CD14-positive monocyte (primary cell): ENCODE data around the gene PSTPIP2. TPM values are rescaled to one million over a fixed set of nuclear protein-coding genes. Genes with fewer than 3 reads are reported as not detected.

Source experiments
- DNase-seq, 3 donors: peaks; one replicate each; pipeline ENCODE4 v3.0.0-alpha.2; 2011 to 2022
- H2AFZ ChIP-seq: 2 replicates; pipeline ENCODE4 v1.6.0; 2012; ENCODE audit warnings: mild to moderate bottlenecking, low read depth, low read length, inconsistent platforms; ENCODE audit not compliant: insufficient read depth, poor library complexity, severe bottlenecking
- H3K27ac ChIP-seq, 2 donors: 1 replicate in 1 of 2; 2 replicates in 1 of 2; pipeline ENCODE4 v1.5.1; 2012 to 2013; ENCODE audit warnings: low read length in 2 of 2, control low read depth in 1 of 2, inconsistent platforms in 1 of 2, low read depth in 1 of 2, mild to moderate bottlenecking in 1 of 2
- H3K27me3 ChIP-seq, 2 donors: one replicate each; pipeline versions ENCODE4 v1.6.0 to v1.6.1; 2011 to 2013; ENCODE audit warnings: low read length in 2 of 2; ENCODE audit not compliant: control insufficient read depth in 2 of 2, insufficient read depth in 2 of 2
- H3K36me3 ChIP-seq, 2 donors: replicated peaks in 1 of 2; 1 replicate in 1 of 2; 2 replicates in 1 of 2; pipeline versions ENCODE4 v1.5.1 to v1.6.1; 2012 to 2013; ENCODE audit warnings: low read length in 2 of 2, control low read depth in 1 of 2, inconsistent platforms in 1 of 2, mild to moderate bottlenecking in 1 of 2; ENCODE audit not compliant: insufficient read depth in 2 of 2, control insufficient read depth in 1 of 2
- H3K4me1 ChIP-seq, 2 donors: 1 replicate in 1 of 2; 2 replicates in 1 of 2; pipeline versions ENCODE4 v1.5.1 to v1.6.1; 2012 to 2013; ENCODE audit warnings: low read length in 2 of 2, control low read depth in 1 of 2, inconsistent platforms in 1 of 2, mild to moderate bottlenecking in 1 of 2, moderate library complexity in 1 of 2; ENCODE audit not compliant: insufficient read depth in 2 of 2, control insufficient read depth in 1 of 2
- H3K4me2 ChIP-seq: replicated peaks from 2 replicates; pipeline ENCODE3; 2012; ENCODE audit warnings: low read length, moderate library complexity, mild to moderate bottlenecking; ENCODE audit not compliant: poor library complexity, severe bottlenecking; ENCODE audit errors: extremely low read depth
- H3K4me3 ChIP-seq, 3 experiments: fragments of 200-600 bp in 1 of 3; sonication (generic) in 1 of 3; replicated peaks in 1 of 3; 1 replicate in 2 of 3; 2 replicates in 1 of 3; pipeline ENCODE4 v1.5.1; 2011 to 2013; ENCODE audit warnings: low read length in 3 of 3, mild to moderate bottlenecking in 3 of 3, control low read depth in 2 of 3, low read depth in 2 of 3, inconsistent platforms in 1 of 3, moderate library complexity in 1 of 3
- H3K79me2 ChIP-seq: 2 replicates; pipeline ENCODE4 v1.6.0; 2012; ENCODE audit warnings: mild to moderate bottlenecking, control low read depth, inconsistent platforms, low read length, moderate library complexity; ENCODE audit not compliant: insufficient read depth
- H3K9ac ChIP-seq: 2 replicates; pipeline ENCODE4 v1.6.0; 2017; ENCODE audit warnings: low read length, mild to moderate bottlenecking; ENCODE audit not compliant: insufficient read depth, poor library complexity, severe bottlenecking
- H3K9me3 ChIP-seq, 2 donors: replicated peaks in 1 of 2; 1 replicate in 1 of 2; 2 replicates in 1 of 2; pipeline versions ENCODE4 v1.5.1 to v1.6.1; 2012 to 2013; ENCODE audit warnings: low read length in 2 of 2, control low read depth in 1 of 2; ENCODE audit not compliant: control insufficient read depth in 1 of 2, insufficient read depth in 1 of 2
- H4K20me1 ChIP-seq: 2 replicates; pipeline ENCODE4 v1.6.0; 2012; ENCODE audit warnings: mild to moderate bottlenecking, low read length, control low read depth, moderate library complexity; ENCODE audit not compliant: insufficient read depth
- H3K27ac Mint-ChIP-seq, 7 donors: one replicate each; pipeline ENCODE4 v1.8.0; 2020; ENCODE audit warnings: mild to moderate bottlenecking in 7 of 7, mixed read lengths in 7 of 7, moderate library complexity in 6 of 7, inconsistent platforms in 2 of 7
- H3K27me3 Mint-ChIP-seq, 3 donors: one replicate each; pipeline ENCODE4 v1.8.0; 2021 to 2022; ENCODE audit warnings: low read depth in 3 of 3, mild to moderate bottlenecking in 3 of 3, mixed read lengths in 3 of 3, moderate library complexity in 3 of 3, inconsistent platforms in 1 of 3
- H3K36me3 Mint-ChIP-seq, 2 donors: one replicate each; pipeline ENCODE4 v1.8.0; 2020; ENCODE audit warnings: mixed read lengths in 2 of 2, inconsistent platforms in 1 of 2, mild to moderate bottlenecking in 1 of 2
- H3K4me1 Mint-ChIP-seq: one replicate; pipeline ENCODE4 v1.8.0; 2020; ENCODE audit warnings: mild to moderate bottlenecking, mixed read lengths
- H3K4me3 Mint-ChIP-seq, 2 donors: one replicate each; pipeline ENCODE4 v1.8.0; 2020; ENCODE audit warnings: mild to moderate bottlenecking in 2 of 2, mixed read lengths in 2 of 2, moderate library complexity in 1 of 2
- H3K9me3 Mint-ChIP-seq, 7 donors: one replicate each; pipeline ENCODE4 v1.8.0; 2020 to 2022; ENCODE audit warnings: mixed read lengths in 7 of 7, mild to moderate bottlenecking in 6 of 7, moderate library complexity in 6 of 7, inconsistent platforms in 2 of 7
- WGBS: methylation state at CpG from one replicate; pipeline ENCODE4 v1.1.5; 2013; ENCODE audit warnings: missing lambda C conversion rate; ENCODE audit not compliant: insufficient coverage; 5-methylcytosine and 5-hydroxymethylcytosine counted together
- intact Hi-C, 2 donors: fragments of 100-400 bp; cut with micrococcal nuclease; formaldehyde crosslinking; loops; one replicate each; pipeline versions ENCODE4 v1.15.0 to v1.15.1; 2023
- polyA plus RNA-seq, 3 donors: library from polyadenylated mRNA; depleted of rRNA in 1 of 3; unstranded in 2 of 3; stranded (reverse) in 1 of 3; fragments of 300-500 nt in 2 of 3; fragments of >200 nt in 1 of 3; fragmentation: Illumina TruSeq in 2 of 3; gene quantifications; 1 replicate in 2 of 3; 2 replicates in 1 of 3; pipeline ENCODE4 v1.2.3, GENCODE V29; 2012 to 2021
- small RNA-seq: library from RNA; depleted of rRNA; stranded (forward); fragments of <200 nt; gene quantifications from one replicate; pipeline ENCODE3, GENCODE V24; 2012; ENCODE audit warnings: low read depth; ENCODE audit not compliant: insufficient read length
- TF ChIP-seq, protein P1 (sequence below): fragments of 200-600 bp; IDR thresholded peaks from one replicate; pipeline ENCODE4 v1.8.0; 2022; ENCODE audit warnings: antibody characterized with exemption, mild to moderate bottlenecking

The PSTPIP2 gene
- polyA plus RNA-seq, 3 donors: 35.0 to 64.1 (median 42.3) TPM

DNA sequence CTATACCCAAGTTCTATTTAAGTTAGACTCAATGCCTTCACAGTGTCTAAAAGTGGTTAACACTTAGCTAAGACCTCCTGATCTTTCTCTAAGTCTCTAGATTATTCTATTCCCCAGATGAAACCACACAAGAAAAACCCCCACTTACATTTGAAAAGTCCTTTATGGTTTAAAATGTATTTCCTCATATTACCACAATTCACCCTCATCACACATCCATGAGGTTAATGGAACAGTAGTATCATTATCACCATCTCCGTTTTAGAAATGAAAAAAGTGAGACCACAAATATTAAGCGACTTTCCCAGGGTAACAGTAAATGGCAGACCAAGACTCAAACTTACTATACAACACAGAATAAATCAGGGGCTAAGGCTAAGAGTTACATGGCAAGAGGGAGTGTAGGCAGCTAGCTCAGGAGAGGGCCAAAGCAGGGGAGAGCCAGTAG is 133.5 kb downstream of the PSTPIP2 start:
- H3K9ac ChIP-seq: no peak overlapping the region
- H3K4me1 ChIP-seq: no peaks in the 10 kb centered on the region
- peaks cover 82 to 97% of the 10 kb centered on the region in 2 donors for H3K36me3 ChIP-seq
- H3K4me1 Mint-ChIP-seq: no peaks in the 10 kb centered on the region
- H3K27ac Mint-ChIP-seq: peak overlapping the region in 2 of 7 donors; percentile 37 to 72
- no CpG with 5 or more reads among the region's 2 CpGs for WGBS
- no peaks in the 10 kb centered on the region for H3K79me2 ChIP-seq
- no peak for DNase-seq
- H3K9me3 ChIP-seq: no peaks in the 10 kb centered on the region
- no peak overlapping the region for H3K4me2 ChIP-seq
- H3K27me3 Mint-ChIP-seq: peaks cover 0 to 2% (median 0%) of the 10 kb centered on the region in 3 donors
- H3K4me3 ChIP-seq: no peak overlapping the region
- peak overlapping the region in 1 of 2 donors; percentile 26 for H3K27ac ChIP-seq
- intact Hi-C loops: no loop called here
- H4K20me1 ChIP-seq: no peaks in the 10 kb centered on the region
- no peaks in the 10 kb centered on the region for H3K9me3 Mint-ChIP-seq
- peaks cover 79 to 90% of the 10 kb centered on the region in 2 donors for H3K36me3 Mint-ChIP-seq
- TF ChIP-seq, protein P1, sequence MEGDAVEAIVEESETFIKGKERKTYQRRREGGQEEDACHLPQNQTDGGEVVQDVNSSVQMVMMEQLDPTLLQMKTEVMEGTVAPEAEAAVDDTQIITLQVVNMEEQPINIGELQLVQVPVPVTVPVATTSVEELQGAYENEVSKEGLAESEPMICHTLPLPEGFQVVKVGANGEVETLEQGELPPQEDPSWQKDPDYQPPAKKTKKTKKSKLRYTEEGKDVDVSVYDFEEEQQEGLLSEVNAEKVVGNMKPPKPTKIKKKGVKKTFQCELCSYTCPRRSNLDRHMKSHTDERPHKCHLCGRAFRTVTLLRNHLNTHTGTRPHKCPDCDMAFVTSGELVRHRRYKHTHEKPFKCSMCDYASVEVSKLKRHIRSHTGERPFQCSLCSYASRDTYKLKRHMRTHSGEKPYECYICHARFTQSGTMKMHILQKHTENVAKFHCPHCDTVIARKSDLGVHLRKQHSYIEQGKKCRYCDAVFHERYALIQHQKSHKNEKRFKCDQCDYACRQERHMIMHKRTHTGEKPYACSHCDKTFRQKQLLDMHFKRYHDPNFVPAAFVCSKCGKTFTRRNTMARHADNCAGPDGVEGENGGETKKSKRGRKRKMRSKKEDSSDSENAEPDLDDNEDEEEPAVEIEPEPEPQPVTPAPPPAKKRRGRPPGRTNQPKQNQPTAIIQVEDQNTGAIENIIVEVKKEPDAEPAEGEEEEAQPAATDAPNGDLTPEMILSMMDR: no peak
- no peak overlapping the region for H3K4me3 Mint-ChIP-seq
- H3K27me3 ChIP-seq: no peaks in the 10 kb centered on the region
- H2AFZ ChIP-seq: no peak overlapping the region

DNA sequence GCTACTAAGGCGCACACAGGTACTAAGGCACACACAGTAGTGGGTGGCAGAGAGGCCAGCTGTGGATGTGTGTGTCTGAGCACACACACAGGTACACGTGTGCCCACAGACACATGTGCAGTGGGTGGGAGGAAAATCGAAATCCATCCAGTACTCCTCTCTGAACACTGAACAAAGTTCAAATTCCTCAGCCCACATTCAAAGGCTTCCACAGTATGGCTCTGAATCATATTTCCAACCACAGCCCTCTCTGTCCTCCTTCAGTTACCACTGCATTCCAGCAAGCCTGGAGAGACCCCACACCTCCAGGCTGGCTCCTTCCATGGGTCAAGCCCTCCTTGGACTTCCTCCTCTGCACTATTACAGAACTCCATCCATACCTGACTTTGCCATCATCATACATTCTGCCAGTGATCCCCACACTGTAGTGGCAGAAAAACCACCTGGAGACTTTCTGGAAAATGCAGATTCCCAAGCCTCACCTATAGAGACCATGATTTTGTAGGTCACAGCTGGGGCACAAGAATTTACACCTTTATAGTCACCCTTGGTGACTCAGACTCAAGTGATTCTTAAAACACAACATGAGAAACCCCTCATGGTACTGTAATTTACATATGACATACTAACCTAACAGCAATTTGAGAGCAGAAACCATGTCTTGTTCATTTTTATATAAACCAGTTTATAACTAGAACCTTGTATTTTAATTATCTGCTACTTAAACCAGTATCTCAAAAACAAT is 136.3 kb downstream of the PSTPIP2 start:
- no peak for DNase-seq
- Mint-ChIP-seq H3K4me3 (no peak overlapping the region), H3K27me3 (peaks cover 0 to 2% (median 0%) of the 10 kb centered on the region in 3 donors), H3K4me1 (no peaks in the 10 kb centered on the region), H3K9me3 (no peaks in the 10 kb centered on the region), H3K36me3 (peaks cover 77 to 84% of the 10 kb centered on the region in 2 donors), H3K27ac (peak overlapping the region in 3 of 7 donors; percentile 10 to 74 (median 20))
- Histone ChIP-seq H3K79me2 (no peaks in the 10 kb centered on the region), H3K27ac (no peak overlapping the region), H3K36me3 (peaks cover 82 to 96% of the 10 kb centered on the region in 2 donors), H3K4me3 (no peak overlapping the region), H3K27me3 (no peaks in the 10 kb centered on the region), H4K20me1 (no peaks in the 10 kb centered on the region), H3K9me3 (no peaks in the 10 kb centered on the region), H2AFZ (no peak overlapping the region), H3K4me2 (no peak overlapping the region), H3K4me1 (no peaks in the 10 kb centered on the region), H3K9ac (no peak overlapping the region)
- intact Hi-C loops: no loop called here
- TF ChIP-seq, protein P1: no peak
- no CpG with 5 or more reads among the region's 3 CpGs for WGBS

Small RNAs within 50 kb of the gene (small RNA-seq; reads per million reads assigned to genes)
- gene RN7SKP26 (not detected), gene RNU6-1278P (not detected), gene RNY4P37 (not detected)

Other genes starting within 250 kb of the PSTPIP2 start
- gene SIGLEC15, start 246.6 kb downstream of the PSTPIP2 start, polyA plus RNA-seq: 1 to 10 TPM; 6.5 to 9.9 (median 7.8) TPM
- 10 to 100 TPM in 1 of 3 donors, 1 to 10 TPM in 2; 1.3 to 15.9 (median 1.4) TPM for gene EPG5, start 104.9 kb downstream of the PSTPIP2 start, polyA plus RNA-seq
- gene ATP5F1A, start 26.0 kb upstream of the PSTPIP2 start, polyA plus RNA-seq: 100 to 1,000 TPM; 251 to 553 (median 524) TPM
- gene HAUS1, start 32.1 kb upstream of the PSTPIP2 start, polyA plus RNA-seq: 10 to 100 TPM; 12.1 to 50.4 (median 34.6) TPM